HG03139 (cell line): ENCODE results near the gene ATP5F1E.
A peak's percentile ranks its signal among the peaks of the same experiment; 100 is the strongest.

Experiments
- ATAC-seq: cut with Tn5 transposase; IDR thresholded peaks from one replicate; pipeline ENCODE4 v1.9.1; 2021; ENCODE audit not compliant: unreplicated experiment

The ATP5F1E gene

DNA sequence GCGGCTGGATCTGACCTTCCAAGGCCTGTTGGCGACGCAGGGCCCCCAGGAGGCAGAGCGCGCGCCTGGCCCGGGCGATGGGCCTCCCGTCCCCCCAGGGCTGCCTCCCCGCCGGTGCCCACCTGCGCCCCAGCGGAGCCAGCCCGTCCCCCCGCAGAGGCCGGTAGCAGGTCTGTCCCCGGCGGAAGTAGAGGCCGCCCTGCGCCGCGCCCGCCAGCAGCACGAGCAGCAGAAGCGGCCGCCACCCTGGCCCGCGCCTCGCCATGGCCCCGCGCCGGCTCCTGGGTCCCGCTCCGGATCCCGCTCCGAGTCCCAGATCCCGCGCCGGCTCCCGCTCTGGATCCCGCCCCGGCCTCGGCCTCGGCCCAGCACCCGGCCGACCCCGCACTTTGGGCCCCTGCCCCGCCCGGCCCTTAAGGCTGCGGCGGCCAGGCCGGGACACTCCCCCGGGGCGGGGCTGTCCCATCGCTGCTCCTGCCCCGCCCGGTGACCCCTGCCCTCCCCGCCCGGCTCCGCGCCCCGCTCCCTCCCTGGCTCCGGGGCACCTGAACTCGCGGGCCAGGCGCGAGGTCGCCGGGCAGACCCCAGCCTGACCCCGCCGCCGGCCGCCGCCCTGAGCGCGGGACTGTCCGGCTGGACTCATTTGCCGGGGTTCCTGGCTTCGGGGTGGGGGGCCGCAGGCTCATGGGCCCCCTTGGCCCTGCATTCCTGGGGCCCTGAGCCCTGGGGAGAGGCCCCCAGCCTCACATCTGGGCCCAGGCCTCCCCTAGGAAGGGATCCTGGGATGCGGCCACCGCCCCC, 25.1 kb downstream of the ATP5F1E start, which contains the start of gene CTSZ:
Gene CTSZ (minus strand): TSS at position 391 of the 801 bp plus-strand sequence. CDS start 126 bp downstream, at position 265.
- ATAC-seq: no peak

DNA sequence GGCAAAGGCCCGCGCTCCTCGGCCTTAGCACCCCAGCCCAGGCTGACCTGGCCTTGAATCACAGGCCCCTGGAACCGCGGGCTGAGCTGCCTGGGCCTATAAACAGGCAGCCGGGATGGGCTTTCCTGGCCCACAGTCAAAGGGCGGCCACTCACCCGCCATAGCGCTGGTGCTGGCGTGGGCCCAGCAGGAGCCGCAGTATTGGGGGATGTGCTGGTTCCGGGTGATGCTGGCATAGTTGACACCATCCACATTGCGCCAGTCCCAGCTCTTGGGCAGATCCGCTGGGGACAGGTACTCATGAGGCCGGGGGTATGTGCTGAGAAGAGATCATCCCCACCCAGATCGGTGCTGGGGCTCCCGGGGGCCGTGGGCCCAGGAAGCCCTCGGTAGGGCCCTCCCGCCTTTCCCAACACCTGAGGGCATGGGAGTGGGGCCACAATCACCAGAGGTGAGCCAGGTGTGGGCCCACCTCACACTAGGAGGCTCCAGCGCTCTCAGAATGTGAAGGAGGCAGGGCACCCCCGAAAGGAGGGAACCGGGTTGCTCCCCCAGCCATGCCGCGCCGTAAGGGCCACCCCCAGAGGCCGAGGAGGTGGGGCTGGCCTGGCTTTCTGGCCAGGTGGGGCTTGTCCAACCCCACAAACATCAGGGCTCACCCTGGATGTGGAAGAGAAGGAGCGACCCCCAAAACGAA, 25.8 kb downstream of the ATP5F1E start:
- ATAC-seq: no peak

GRCh38 chr20:59005523-59006166, 26.5 kb downstream of the ATP5F1E start:
- no peak for ATAC-seq

DNA sequence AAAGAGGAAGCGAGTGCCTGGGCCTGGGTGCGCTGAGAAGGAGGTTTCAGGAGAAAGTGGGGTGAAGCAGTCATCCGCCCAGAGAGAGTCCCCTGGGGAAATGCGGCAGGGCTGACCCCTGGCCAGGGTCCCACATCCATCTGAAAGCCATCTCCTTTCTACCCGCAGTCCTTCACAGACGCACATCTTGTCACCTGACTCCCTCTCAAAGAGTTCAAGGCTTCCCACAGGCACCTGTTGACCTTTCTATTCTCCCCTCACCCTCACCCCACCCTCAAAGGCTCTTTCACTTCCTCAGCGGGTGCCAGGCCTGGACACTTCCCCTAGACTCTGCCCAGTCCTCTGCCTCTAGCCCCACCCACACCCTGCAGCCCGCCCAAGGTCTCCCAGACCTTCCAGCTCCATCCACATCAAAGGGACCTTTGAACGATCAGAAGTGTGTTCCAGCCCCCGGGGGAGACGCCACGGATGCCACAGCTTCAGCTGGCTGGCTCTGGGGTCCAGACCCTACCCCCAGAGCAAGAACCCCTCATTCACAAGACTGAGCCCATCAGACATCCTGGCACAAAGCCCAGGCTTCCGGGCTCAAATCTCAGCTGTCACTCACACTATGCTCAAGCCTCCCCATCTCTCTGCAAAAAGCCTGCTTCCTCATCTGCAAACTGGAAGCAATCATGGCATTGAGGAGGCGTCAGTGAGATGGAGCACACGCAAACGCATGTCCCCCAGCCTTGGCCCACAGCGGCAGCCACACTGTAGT, 27.2 kb downstream of the ATP5F1E start:
- ATAC-seq: peak; percentile 56

GRCh38 chr20:59004493-59004762, 27.7 kb downstream of the ATP5F1E start:
- no peak for ATAC-seq

DNA sequence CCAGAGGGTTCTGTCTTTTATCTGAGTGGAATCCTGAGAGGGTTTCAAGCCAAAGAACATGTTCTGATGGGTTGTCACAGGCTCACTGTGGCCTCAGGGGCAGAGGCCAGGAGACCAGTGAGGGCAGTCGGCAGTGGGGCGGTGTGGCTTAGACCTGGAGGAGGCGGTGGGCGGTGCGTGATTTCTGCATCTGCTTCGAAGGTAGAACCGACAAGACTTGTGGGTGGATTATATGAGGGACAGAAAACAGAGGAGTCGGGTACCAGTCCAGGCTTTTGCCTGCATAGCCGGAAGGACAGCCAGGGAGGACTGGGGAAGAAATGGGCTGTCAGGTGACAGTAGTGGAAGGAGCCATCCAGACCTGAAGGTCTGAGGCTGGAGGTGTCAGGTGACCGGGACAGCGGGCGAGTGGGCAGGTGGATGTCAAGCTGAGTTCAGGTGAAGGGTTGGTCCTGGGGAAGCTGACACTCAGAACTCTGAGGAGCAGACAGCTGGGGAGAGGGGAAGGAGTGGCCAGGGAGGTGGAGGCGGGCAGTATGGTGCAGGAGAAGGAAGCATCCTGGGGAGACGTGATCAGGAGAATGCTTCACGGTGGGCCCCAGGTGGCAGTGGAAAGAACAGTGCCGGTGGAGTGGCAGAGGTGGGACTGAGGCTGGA, 28.2 kb downstream of the ATP5F1E start:
- no peak for ATAC-seq

GRCh38 chr20:59002874-59003399, 29.2 kb downstream of the ATP5F1E start:
- ATAC-seq: no peak

- ATAC-seq: no peak
Observed at GRCh38 chr20:59002388-59002787, 29.7 kb downstream of the ATP5F1E start.

DNA sequence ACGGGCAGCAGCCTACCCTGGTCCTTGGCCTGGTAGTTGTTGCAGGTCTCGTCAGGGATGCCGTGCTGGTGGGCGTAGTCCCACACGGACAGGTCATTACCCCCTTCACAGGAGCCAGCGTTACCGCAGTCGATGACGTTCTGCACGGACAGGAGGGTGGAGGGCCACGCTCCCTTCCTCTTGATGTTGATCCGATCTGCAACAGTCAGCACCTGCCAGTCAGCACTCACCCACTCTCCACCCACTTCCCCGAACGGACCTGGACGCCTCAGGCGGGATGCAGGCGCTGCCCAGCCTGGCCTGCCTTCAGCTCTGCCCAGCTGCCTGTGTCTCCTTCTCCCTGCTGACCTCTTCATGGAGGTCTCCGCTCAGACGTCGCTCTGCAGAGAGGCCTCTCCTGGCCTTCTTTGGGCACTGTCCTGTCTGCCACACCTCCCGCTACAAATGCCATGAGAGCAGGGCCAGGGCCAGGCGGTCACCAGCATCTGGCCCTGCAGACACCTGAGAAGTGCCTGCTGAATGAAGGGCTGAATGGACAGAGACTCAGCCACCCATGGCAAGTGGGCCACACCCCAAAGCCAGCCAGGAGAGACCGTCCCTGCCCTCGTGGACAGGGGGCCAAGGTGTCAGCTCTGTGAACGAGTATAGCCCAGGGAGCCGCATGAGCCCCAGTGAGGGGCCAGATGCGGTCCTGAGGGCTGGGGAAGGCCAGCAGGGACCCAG, 30.5 kb downstream of the ATP5F1E start:
- ATAC-seq: no peak

GRCh38 chr20:59001068-59001448, 31.1 kb downstream of the ATP5F1E start:
- no peak for ATAC-seq

DNA sequence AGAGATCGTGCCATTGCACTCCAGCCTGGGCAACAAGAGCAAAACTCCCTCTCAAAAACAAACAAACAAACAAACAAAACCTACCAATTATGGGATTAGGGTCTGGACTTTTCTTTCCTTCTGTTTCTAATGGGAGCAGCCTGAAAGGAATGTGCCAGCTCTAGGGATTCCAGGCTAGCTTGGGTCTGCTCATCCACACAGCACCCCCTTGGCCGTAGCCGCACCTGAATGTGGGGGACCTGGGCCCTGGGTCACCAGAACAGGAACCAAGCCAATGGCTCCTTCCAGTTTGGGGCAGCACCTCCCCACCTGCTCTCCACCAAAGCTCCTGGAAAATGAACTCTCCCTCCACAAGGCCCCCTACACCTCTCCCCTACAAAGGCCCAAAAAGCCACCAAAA, 31.8 kb downstream of the ATP5F1E start:
- ATAC-seq: no peak

DNA sequence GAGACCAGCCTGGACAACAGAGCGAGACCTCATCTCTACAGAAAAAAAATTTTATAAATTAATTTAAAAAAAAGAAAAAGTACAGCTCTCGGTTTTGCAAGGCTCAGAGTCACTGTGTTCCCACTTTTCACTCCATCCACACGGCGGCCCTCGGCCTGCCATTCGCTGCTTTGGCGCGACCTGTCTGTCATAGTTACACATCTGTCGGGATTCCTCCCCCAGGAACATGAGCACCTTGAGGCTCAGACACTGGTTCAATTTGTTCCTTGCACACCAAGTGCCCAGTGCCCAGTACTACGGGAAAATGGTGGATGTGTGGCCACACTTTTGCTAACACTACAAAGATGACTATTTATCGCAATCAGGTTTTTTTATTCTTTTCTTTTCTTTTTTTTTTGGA, 33.5 kb downstream of the ATP5F1E start:
- ATAC-seq: no peak

- no peak for ATAC-seq
Observed at GRCh38 chr20:58997141-58997770, 34.9 kb downstream of the ATP5F1E start.

DNA sequence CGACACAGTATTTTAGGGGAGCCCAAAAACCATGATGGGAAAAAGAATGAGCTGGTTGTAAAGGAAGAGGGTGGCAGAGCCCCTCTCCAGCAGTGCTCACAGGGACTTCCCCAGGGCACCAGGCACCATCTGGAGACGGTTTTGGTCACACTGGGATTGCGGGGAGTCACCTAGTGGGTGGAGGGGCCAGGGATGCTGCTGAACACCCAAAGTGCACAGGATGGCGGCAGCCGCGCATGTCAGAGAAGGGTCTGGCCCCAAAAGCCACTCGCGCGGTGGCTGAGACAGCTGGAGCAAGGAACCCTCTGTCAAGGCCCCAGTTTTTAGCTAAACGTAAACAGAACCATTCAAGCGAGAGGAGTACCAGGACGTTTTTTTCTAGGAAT, 35.9 kb downstream of the ATP5F1E start:
- no peak for ATAC-seq

- no peak for ATAC-seq
Observed at GRCh38 chr20:58995461-58996225, 36.5 kb downstream of the ATP5F1E start.

GRCh38 chr20:58994390-58995159, 37.6 kb downstream of the ATP5F1E start:
- no peak for ATAC-seq

DNA sequence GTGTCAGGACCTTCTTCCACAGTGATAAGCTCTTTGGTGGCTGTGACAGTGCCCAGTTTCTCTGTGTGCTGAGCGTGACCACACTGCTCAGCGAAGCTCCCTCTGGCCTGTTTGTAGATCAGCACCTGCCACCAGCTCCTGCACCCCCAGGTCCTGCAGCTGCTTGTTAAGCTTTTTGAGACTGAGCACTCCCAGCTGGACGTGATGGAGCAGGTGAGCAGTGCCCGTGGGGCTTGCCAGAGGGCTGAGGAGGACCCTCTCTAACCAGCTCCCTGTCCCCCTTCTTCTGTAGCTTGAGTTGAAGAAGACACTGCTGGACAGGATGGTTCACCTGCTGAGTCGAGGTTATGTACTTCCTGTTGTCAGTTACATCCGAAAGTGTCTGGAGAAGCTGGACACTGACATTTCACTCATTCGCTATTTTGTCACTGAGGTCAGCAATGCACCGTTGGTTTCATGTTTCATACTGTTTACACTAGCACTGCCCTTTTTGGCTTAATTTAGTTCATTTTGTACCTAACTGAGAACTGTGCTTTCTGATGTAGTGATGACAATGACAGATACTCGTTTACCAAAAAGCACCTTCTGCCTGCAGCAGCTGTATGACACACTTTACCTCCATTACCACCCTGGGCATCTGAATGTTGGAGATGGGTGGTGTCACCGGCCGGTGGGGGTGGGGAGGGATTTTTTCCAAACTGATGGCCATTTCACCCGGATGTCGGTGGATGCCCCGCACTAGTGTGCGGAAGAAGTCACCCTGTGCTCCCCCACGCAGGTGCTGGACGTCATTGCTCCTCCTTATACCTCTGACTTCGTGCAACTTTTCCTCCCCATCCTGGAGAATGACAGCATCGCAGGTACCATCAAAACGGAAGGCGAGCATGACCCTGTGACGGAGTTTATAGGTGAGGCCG, 38.5 kb downstream of the ATP5F1E start:
- ATAC-seq: no peak
